HUDEP-2 (cell line): ENCODE data around the gene BCHE.

Experiments used
- DNase-seq, 76 experiments: peaks; one replicate each; lab custom pipeline; 2025; ENCODE audit not compliant: unreplicated experiment in 76 of 76; lab: John Stamatoyannopoulos, UW

The BCHE gene

GRCh38 chr3:165754219-165755007 lies 82.8 kb downstream of the BCHE start:
- no peak for DNase-seq

GRCh38 chr3:165753560-165753959 lies 83.7 kb downstream of the BCHE start:
- no peak for DNase-seq

GRCh38 chr3:165751637-165752036 lies 85.6 kb downstream of the BCHE start:
- no peak for DNase-seq

DNA sequence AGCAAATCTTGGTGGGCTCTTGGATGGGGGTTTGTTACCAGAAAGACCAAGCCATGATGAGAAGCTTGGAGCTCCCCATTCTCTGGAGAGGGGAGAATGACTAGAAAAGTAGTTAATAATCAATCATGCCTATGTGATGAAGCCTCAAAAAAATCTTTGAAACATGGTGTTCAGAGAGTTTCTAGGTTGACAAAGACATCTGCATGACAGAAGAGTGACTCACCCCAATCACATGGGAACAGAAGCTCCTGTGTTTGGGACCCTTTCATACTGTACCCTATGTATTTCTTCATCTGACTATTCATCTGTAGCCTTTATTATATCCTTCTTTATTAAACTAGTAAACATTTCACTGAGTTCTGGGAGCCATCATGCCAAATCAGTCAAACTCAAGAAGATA lies 87.4 kb downstream of the BCHE start:
- DNase-seq: no peak

DNA sequence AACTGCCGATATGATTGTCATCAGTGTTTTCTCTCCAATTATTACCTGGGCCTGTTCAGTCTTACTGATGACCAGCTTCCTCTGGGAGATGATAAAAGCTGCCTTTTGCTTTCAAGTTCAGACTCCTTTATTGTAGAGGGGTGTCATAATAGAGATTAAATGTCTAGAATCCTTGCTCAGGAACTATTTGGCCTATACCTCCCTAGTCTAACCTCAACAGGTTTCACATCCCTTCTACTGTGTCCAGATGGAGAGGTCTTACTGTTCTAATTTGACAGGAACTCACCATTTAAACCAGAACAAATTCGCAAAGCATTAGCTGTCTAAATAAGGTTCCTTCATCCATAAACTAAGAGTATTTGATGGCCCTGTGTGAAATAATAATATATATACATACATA lies 88.0 kb downstream of the BCHE start:
- DNase-seq: no peak

DNA sequence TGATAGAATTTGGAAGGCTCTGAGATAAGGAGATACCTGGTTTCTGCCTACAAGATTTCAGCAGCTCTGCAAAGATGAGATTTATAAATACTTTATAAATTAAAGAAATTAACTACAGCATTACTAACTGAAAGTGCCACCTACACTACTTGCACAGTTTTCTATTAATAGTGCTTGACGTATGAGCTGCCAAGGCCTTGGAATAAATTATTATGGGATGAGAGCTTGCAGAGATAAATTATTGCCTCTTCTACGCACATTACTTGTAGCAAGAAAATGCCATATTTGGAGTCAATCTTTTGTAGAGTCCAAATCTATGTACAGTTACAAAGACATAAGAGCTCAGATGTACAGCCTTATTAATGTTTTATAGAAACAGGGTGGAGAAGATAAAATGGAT lies 89.1 kb downstream of the BCHE start:
- no peak for DNase-seq

- DNase-seq: no peak
These were observed 90.3 kb downstream of the BCHE start for GRCh38 chr3:165746874-165747273.

DNA sequence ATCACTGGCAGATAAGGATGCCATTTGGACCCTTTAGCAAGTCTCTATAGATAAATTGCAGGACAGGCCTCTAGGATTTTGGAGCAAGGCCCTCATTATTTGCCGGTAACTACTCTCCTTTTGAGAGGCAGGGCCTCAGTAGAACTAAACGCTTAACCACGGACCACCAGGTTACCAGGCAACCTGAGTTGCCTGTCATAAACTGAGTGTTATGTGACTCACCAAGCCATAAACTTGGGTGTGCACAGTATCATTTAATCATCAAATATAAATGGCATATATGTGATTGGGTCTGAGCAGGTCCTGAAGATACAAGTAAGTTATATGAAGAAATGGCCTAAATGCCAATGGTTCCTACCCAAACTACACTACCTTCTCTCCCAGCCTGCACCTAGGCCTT lies 93.2 kb downstream of the BCHE start:
- no peak for DNase-seq

DNA sequence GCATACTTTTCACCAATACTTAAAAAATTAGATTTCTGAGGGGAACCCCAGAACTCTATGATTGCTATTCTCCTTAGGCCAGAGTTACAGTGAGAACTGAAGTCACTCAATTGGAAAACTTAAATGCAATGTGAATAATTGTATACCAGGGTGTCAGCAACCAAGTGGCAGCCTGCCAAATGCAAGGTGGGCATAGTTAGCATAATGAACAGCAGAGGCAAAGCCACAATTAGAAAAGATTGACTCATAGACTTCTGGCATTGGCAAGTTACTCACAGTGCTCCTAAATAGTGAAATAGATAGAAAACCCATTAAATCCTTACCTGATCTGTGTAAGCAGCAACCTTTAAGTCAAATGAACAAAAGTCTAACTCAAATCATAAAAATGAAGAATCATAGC lies 94.9 kb downstream of the BCHE start:
- DNase-seq: no peak

GRCh38 chr3:165729756-165730155 lies 107.5 kb downstream of the BCHE start:
- DNase-seq: no peak

GRCh38 chr3:165728924-165729323 lies 108.3 kb downstream of the BCHE start:
- DNase-seq: no peak

DNA sequence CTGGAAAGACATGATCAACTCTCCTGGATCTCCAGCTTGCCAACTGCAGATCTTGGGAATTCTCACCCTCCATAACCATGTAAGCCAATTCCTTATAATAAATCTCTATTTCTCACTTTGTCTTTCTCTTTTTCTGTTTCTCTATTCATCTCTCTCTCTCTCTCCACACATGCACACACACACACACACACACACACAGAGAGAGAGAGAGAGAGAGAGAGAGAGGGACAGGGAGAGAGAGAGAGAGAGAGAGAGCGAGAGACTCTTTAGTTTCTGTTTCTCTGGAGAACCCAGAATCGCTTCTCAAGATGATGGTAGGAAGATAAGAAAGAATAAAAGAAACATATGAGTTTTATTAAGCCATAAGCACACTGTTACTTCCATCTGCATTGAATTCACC lies 111.9 kb downstream of the BCHE start:
- no peak for DNase-seq
